Sigmoid colon (tissue), 4 donors: ENCODE data around the gene GPR63.

ENCODE experiments used
- CTCF ChIP-seq, 4 experiments: fragments of 450-650 bp in 3 of 4; fragments of 200-600 bp in 1 of 4; IDR thresholded peaks; one replicate each; pipeline ENCODE4 v1.5.1; 2016 to 2019; ENCODE audit warnings: antibody characterized with exemption in 4 of 4, mild to moderate bottlenecking in 3 of 4, moderate library complexity in 2 of 4
- POLR2A ChIP-seq, 2 donors: fragments of 450-650 bp; IDR thresholded peaks; one replicate each; pipeline ENCODE4 v1.6.1; 2016; ENCODE audit warnings: antibody characterized with exemption in 2 of 2, mild to moderate bottlenecking in 2 of 2, moderate library complexity in 2 of 2
- POLR2AphosphoS5 ChIP-seq, 4 donors: sonication (generic); formaldehyde crosslinking; IDR thresholded peaks; one replicate each; pipeline ENCODE4 v1.6.1; 2017; ENCODE audit warnings: antibody characterized with exemption in 4 of 4

- TF ChIP-seq CTCF (IDR thresholded peaks at IDR 0.05) (no peak), POLR2AphosphoS5 (IDR thresholded peaks at IDR 0.05) (no peak), POLR2A (IDR thresholded peaks at IDR 0.05) (no peak)
These were observed 75.5 kb downstream of the GPR63 start for GRCh38 chr6:96761794-96762193.
